ENCODE results near the gene VSIG10L. TPM values are rescaled to one million over a fixed set of nuclear protein-coding genes. Genes with fewer than 3 reads are reported as not detected.

The VSIG10L gene
- polyA plus RNA-seq (ENCODE audit: insufficient read length in 3 of 3): 1 to 10 TPM; 3.5 to 4.4 (median 3.8) TPM

GRCh38 chr19:51341976-51342580, at the start of gene VSIG10L:
TSS of gene VSIG10L (minus strand) at chr19:51342139. CDS start at chr19:51342124, 15 bp downstream.
- no peak for DNase-seq (ENCODE audit: low read depth in 3 of 3, low spot score in 2 of 3)

GRCh38 chr19:51391073-51391611, 49.2 kb upstream of the VSIG10L start:
- DNase-seq (ENCODE audit: low read depth in 3 of 3, low spot score in 2 of 3): no peak

- no peak for DNase-seq (ENCODE audit: low read depth in 3 of 3, low spot score in 2 of 3)
Observed at GRCh38 chr19:51389143-51389542, 47.2 kb upstream of the VSIG10L start.

GRCh38 chr19:51387924-51388389, 46.0 kb upstream of the VSIG10L start, which contains the start of gene LIM2:
TSS of gene LIM2 (minus strand) at chr19:51387974. CDS start at chr19:51387443, 531 bp downstream.
- no peak for DNase-seq (ENCODE audit: low read depth in 3 of 3, low spot score in 2 of 3)

GRCh38 chr19:51386882-51387520, 45.1 kb upstream of the VSIG10L start:
- DNase-seq (ENCODE audit: low read depth in 3 of 3, low spot score in 2 of 3): no peak

- no peak for DNase-seq (ENCODE audit: low read depth in 3 of 3, low spot score in 2 of 3)
Observed at GRCh38 chr19:51382004-51382403, 40.1 kb upstream of the VSIG10L start.

DNA sequence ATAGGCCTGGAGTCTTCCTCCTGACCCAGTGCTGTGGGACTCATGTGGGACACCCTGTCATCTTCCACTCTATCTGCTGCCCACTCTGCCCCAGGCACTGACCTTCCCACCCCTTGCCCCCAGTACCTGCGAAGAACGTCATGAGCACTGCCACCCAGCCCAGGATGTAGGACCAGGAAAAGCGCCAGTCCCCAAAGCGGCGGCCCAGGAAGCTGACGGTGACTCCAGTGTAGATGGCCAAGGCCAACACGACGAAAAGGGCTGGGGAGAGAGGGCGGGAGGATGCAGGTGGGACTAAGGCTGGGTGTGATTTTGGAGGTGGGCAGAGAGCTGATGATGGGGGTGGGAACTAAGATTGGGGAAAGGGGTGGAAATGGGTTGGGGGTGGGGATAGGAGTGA, 38.4 kb upstream of the VSIG10L start:
- no peak for DNase-seq (ENCODE audit: low read depth in 3 of 3, low spot score in 2 of 3)

GRCh38 chr19:51377422-51377821, 35.5 kb upstream of the VSIG10L start:
- no peak for DNase-seq (ENCODE audit: low read depth in 3 of 3, low spot score in 2 of 3)

DNA sequence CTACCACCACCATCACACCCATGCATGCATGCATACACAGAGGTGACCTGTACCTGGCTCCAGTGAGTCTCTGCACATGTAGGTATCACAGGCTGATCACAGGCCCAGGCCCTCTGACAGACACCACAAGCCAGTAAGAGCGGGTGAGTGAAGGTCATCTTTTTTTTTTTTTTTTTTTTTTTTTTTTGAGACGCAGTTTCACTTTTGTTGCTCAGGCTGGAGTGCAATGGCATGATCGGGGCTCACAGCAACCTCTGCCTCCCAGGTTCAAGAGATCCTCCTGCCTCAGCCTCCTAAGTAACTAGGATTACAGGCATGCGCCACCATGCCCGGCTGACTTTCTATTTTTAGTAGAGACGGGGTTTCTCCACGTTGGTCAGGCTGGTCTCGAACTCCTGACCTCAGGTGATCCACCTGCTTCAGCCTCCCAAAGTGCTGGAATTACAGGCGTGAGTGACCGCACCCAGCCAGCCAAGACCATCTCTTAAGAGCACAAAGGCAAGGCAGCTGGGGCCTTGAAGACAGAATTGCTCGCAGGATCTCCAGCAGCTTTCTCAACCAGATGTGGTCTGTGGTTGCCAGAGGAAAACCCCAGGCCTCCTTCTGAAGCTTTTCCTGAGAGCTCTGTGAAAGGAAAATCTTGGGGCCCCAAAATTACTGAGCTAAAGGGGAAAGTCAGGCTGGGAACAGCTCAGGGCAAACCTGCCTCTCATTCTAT, 33.7 kb upstream of the VSIG10L start:
- DNase-seq (ENCODE audit: low read depth in 3 of 3, low spot score in 2 of 3): no peak

- DNase-seq (ENCODE audit: low read depth in 3 of 3, low spot score in 2 of 3): no peak
Observed at GRCh38 chr19:51372649-51373504, 30.9 kb upstream of the VSIG10L start, which contains the start of gene NKG7. TSS of gene NKG7 (minus strand) at chr19:51372654. CDS start at chr19:51372535, 119 bp downstream.

GRCh38 chr19:51372021-51372648, 30.2 kb upstream of the VSIG10L start:
- no peak for DNase-seq (ENCODE audit: low read depth in 3 of 3, low spot score in 2 of 3)

DNA sequence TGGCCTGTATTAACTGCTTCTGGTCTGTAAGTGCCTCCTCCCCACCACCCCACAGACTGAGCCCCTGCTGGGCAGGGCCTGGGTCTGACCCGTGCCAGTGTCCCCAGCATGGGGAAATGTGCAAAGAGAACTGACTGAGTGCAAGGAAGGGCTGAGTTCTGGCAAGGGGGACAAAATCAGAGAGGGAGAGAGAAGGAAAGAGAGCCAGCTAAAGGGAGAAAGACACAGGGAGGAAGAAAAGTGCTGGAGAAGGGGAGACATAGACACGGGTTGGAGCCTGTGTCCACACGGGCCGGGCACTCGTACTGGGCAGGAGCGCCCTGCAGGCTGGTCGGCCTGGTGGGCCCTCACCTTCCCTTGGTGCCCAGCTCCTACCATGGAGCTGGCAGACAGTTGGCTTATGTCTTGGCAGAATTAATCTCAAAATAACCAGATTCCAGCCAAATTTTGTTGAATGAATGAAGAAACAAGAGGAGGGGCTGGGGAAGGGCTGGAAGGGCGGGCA, 29.3 kb upstream of the VSIG10L start:
- DNase-seq (ENCODE audit: low read depth in 3 of 3, low spot score in 2 of 3): no peak

GRCh38 chr19:51370230-51370629, 28.3 kb upstream of the VSIG10L start:
- DNase-seq (ENCODE audit: low read depth in 3 of 3, low spot score in 2 of 3): no peak

DNA sequence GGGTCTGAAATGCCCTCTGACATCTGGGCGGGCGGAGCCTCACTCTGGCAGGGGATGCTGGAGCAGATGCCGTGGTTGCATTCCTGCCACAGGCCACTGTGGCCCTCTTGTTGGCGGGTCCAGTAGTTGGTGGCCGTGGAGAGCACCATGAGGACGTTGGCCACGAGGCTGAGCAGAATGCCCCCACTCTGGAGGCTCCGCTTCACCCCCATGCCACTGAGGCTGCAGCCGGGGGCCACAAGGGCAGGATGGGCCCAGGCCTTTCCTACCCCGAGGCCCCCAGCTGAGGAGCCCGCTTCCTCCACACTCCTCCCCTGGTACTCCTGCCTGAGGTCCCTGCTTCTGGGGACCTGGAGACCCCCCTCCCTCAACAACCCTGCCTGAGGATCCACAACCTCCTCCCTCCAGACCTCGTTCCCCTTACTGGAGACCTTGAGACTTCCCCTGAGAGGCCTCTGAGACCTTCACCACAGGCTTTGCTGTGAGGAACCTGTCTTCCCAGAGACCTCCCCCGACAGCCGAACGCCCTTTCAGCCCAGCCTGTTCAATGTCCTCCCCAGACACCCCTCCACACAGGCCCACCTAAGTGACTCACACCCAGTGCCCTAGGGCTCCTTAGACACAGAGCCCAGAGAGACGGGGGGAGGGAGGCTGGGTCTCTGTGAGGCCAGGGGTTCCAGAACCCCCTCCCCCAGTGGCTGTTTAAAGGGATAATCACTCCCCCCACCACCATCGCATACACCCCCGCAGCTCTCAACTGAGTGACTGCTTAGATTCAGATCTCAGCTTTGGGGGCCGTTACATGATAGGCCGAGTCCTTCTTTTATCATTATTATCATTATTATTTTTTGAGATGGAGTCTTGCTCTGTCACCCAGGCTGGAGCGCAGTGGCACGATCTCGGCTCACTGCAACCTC, 26.7 kb upstream of the VSIG10L start, which contains the start of gene CLDND2:
Gene CLDND2 (minus strand): TSS at position 638 of the 917 bp plus-strand sequence. CDS start 426 bp downstream, at position 212.
- DNase-seq (ENCODE audit: low read depth in 3 of 3, low spot score in 2 of 3): no peak

GRCh38 chr19:51367565-51368365, 25.8 kb upstream of the VSIG10L start:
- DNase-seq (ENCODE audit: low read depth in 3 of 3, low spot score in 2 of 3): peak; percentile 92 to 95 (median 94)

- DNase-seq (ENCODE audit: low read depth in 3 of 3, low spot score in 2 of 3): no peak
Observed at GRCh38 chr19:51367255-51367564, 25.3 kb upstream of the VSIG10L start.

GRCh38 chr19:51366389-51367254, 24.7 kb upstream of the VSIG10L start:
- peak; percentile 87 to 97 (median 96) for DNase-seq (ENCODE audit: low read depth in 3 of 3, low spot score in 2 of 3)

Measured in right renal cortex interstitium (tissue), 3 donors.